Neural cell (in vitro differentiated cells): Measurements from ENCODE around the gene ENTPD2.

Experiments used
- EZH2 ChIP-seq: fragments of 200-600, 300-800 bp; shearing (Covaris generic), sonication (generic); IDR thresholded peaks from 2 replicates; pipeline ENCODE4 v1.6.1; 2014; ENCODE audit warnings: antibody characterized with exemption, low read length, borderline replicate concordance, mild to moderate bottlenecking; ENCODE audit not compliant: insufficient read depth, poor library complexity, severe bottlenecking
- TAF1 ChIP-seq: IDR thresholded peaks from 2 replicates; pipeline ENCODE4 v1.6.1; 2012; ENCODE audit warnings: low read depth
- TF ChIP-seq, protein P1 (sequence below): fragments of 450-650 bp; IDR thresholded peaks from 2 replicates; pipeline ENCODE4 v1.5.1; 2014; ENCODE audit warnings: antibody characterized with exemption, mild to moderate bottlenecking, moderate library complexity; ENCODE audit not compliant: poor library complexity, severe bottlenecking

DNA sequence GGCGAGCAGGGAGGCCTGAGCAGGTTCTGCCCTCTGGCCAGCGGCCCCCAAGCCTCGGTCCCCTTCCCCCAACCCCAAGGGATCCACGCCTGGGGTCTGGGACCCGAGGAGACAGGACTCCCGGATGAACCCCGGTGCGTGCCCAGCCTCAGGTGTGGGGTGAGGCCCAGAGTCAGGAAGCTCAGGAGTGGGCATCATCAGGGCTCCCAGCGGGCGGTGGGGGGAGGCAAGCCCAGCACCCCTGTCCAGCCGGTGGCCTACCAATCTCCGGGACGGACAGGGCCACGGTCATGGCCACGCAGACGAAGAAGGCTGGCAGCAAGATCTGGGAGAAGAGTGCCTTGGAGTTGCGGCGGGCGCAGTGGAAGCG, 40.3 kb downstream of the ENTPD2 start:
- no peak for TF ChIP-seq EZH2
- TF ChIP-seq TAF1: no peak
- TF ChIP-seq, protein P1, sequence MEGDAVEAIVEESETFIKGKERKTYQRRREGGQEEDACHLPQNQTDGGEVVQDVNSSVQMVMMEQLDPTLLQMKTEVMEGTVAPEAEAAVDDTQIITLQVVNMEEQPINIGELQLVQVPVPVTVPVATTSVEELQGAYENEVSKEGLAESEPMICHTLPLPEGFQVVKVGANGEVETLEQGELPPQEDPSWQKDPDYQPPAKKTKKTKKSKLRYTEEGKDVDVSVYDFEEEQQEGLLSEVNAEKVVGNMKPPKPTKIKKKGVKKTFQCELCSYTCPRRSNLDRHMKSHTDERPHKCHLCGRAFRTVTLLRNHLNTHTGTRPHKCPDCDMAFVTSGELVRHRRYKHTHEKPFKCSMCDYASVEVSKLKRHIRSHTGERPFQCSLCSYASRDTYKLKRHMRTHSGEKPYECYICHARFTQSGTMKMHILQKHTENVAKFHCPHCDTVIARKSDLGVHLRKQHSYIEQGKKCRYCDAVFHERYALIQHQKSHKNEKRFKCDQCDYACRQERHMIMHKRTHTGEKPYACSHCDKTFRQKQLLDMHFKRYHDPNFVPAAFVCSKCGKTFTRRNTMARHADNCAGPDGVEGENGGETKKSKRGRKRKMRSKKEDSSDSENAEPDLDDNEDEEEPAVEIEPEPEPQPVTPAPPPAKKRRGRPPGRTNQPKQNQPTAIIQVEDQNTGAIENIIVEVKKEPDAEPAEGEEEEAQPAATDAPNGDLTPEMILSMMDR: no peak
